ENCODE results near the gene NIN.

GRCh38 chr14:50711043-50711442 lies 119.9 kb downstream of the NIN start:
- TF ChIP-seq POLR2AphosphoS5 (IDR thresholded peaks at IDR 0.05; ENCODE audit: borderline replicate concordance, low read depth, low read length): no peak
- TF ChIP-seq EZH2 (IDR thresholded peaks at IDR 0.05): no peak
